ENCODE data around the gene SPACA7. TPM values are rescaled to one million over a fixed set of nuclear protein-coding genes. Genes with fewer than 3 reads are reported as not detected.

Gene SPACA7
- total and polyA plus RNA-seq, 4 donors = not detected

GRCh38 chr13:112346899-112347229, 29.3 kb upstream of the SPACA7 start:
- Histone ChIP-seq H3K27me3 (ENCODE audit: control insufficient read depth in 4 of 4, insufficient read depth in 4 of 4, low read length in 3 of 4) (peaks cover 0 to 5% (median 3%) of the 10 kb centered on the region in 4 donors), H3K36me3 (ENCODE audit: control insufficient read depth in 4 of 4, insufficient read depth in 3 of 4, low read depth in 1 of 4, low read length in 3 of 4) (no peaks in the 10 kb centered on the region), H3K27ac (ENCODE audit: low read depth in 1 of 2, low read length in 2 of 2) (no peak overlapping the region), H3K9me3 (ENCODE audit: control insufficient read depth in 4 of 4, low read length in 3 of 4) (no peaks in the 10 kb centered on the region), H3K4me3 (ENCODE audit: low read depth in 1 of 3, low read length in 3 of 3) (no peak overlapping the region), H3K4me1 (ENCODE audit: control insufficient read depth in 4 of 4, insufficient read depth in 4 of 4, low read length in 3 of 4) (no peaks in the 10 kb centered on the region), H3K9ac (ENCODE audit: low read depth in 1 of 2, low read length in 2 of 2) (no peak overlapping the region)
- DNase-seq (ENCODE audit: low spot score) = no peak
- WGBS = 39% methylated on average over 9 of the region's 9 CpGs
- TF ChIP-seq GABPA (IDR thresholded peaks at IDR 0.05 in 1 of 2, conservative IDR thresholded peaks at IDR 0.05 in 1 of 2) = no peak
- no peak for TF ChIP-seq HNF4A (conservative IDR thresholded peaks at IDR 0.05)
- no peak for TF ChIP-seq RAD21 (IDR thresholded peaks at IDR 0.05)
- TF ChIP-seq TAF1 (conservative IDR thresholded peaks at IDR 0.05) = no peak
- TF ChIP-seq, protein P1, sequence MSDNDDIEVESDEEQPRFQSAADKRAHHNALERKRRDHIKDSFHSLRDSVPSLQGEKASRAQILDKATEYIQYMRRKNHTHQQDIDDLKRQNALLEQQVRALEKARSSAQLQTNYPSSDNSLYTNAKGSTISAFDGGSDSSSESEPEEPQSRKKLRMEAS (IDR thresholded peaks at IDR 0.05) = no peak
- TF ChIP-seq ZBTB33 (IDR thresholded peaks at IDR 0.05) = no peak
- no peak for TF ChIP-seq FOXA1 (IDR thresholded peaks at IDR 0.05)

DNA sequence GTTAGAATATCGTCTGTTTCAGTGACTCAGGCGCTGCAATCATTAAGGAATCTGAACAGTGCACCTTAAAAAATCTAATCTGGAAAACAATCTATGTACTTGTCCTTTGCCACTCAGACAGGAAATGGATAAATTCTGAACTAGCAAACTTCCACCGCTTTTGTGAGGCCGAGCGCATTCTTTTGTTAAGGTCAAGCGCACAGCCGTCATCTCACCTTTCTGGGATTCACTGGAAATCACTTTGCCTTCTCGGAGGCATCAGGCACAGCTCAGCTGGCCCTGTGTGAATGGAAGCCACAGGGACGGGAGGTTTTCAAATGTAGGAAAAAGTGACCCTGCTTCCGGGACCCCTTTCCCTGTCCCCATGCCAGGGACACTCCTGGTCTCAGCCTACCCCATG, 28.2 kb upstream of the SPACA7 start:
- H3K27me3 ChIP-seq (ENCODE audit: control insufficient read depth in 4 of 4, insufficient read depth in 4 of 4, low read length in 3 of 4) = peaks cover 0 to 5% (median 3%) of the 10 kb centered on the region in 4 donors
- DNase-seq (ENCODE audit: low spot score) = no peak
- WGBS = 70% methylated on average over 10 of the region's 10 CpGs
- TF ChIP-seq EGR1 (IDR thresholded peaks at IDR 0.05; ENCODE audit: low read depth in 2 of 2) (no peak), JUND (IDR thresholded peaks at IDR 0.05) (no peak), YY1 (IDR thresholded peaks at IDR 0.05) (no peak), TAF1 (conservative IDR thresholded peaks at IDR 0.05) (no peak), RAD21 (IDR thresholded peaks at IDR 0.05) (no peak), NR2F2 (IDR thresholded peaks at IDR 0.05) (no peak), GABPA (IDR thresholded peaks at IDR 0.05 in 1 of 2, conservative IDR thresholded peaks at IDR 0.05 in 1 of 2) (no peak), FOXA1 (IDR thresholded peaks at IDR 0.05) (no peak), HNF4A (conservative IDR thresholded peaks at IDR 0.05) (no peak)
- TF ChIP-seq, protein P2, sequence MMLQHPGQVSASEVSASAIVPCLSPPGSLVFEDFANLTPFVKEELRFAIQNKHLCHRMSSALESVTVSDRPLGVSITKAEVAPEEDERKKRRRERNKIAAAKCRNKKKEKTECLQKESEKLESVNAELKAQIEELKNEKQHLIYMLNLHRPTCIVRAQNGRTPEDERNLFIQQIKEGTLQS (IDR thresholded peaks at IDR 0.05) = no peak
- TF ChIP-seq, protein P1 (IDR thresholded peaks at IDR 0.05) = no peak
- no peaks in the 10 kb centered on the region for H3K9me3 ChIP-seq (ENCODE audit: control insufficient read depth in 4 of 4, low read length in 3 of 4)
- no peak overlapping the region for H3K9ac ChIP-seq (ENCODE audit: low read depth in 1 of 2, low read length in 2 of 2)
- no peaks in the 10 kb centered on the region for H3K36me3 ChIP-seq (ENCODE audit: control insufficient read depth in 4 of 4, insufficient read depth in 3 of 4, low read depth in 1 of 4, low read length in 3 of 4)
- H3K4me3 ChIP-seq (ENCODE audit: low read depth in 1 of 3, low read length in 3 of 3) = no peak overlapping the region
- no peaks in the 10 kb centered on the region for H3K4me1 ChIP-seq (ENCODE audit: control insufficient read depth in 4 of 4, insufficient read depth in 4 of 4, low read length in 3 of 4)
- no peak overlapping the region for H3K27ac ChIP-seq (ENCODE audit: low read depth in 1 of 2, low read length in 2 of 2)

DNA sequence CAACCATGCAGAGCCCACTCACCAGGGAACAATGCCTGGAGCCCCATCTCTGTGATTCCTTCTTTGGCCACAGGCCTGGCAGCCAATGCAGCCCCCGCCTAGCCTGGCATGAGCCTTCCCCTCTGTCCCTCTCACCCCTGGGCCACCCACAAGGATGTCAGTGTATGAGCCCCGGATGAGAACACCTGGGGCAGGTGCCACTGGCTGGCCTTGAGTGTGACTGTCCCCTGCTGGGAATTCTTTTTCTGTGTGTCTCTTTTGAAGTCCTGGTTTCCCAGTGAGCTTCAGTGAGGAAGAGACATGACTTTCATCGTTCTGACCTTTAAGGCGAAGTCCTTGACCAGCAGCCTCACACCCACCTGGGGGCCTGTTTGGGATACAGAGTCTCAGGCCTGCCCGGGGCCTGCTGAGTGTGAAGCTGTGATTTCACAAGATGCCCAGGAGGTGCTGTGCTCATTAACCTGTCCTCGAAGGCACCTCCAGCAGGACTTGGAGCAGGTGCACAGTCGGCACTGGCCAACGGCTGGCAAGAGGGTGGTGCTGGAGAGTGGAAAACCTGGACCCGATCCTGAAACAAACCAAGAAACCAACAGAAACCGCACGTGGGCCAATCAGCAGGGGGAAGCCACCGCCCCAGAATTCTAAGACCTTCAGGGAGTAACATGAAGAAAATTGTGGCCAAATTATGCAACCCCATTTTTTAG, 27.4 kb upstream of the SPACA7 start:
- peaks cover 0 to 5% (median 3%) of the 10 kb centered on the region in 4 donors for H3K27me3 ChIP-seq (ENCODE audit: control insufficient read depth in 4 of 4, insufficient read depth in 4 of 4, low read length in 3 of 4)
- 70% methylated on average over 12 of the region's 12 CpGs for WGBS
- H3K4me1 ChIP-seq (ENCODE audit: control insufficient read depth in 4 of 4, insufficient read depth in 4 of 4, low read length in 3 of 4) = no peaks in the 10 kb centered on the region
- no peaks in the 10 kb centered on the region for H3K36me3 ChIP-seq (ENCODE audit: control insufficient read depth in 4 of 4, insufficient read depth in 3 of 4, low read depth in 1 of 4, low read length in 3 of 4)
- no peak for DNase-seq (ENCODE audit: low spot score)
- H3K4me3 ChIP-seq (ENCODE audit: low read depth in 1 of 3, low read length in 3 of 3) = no peak overlapping the region
- no peaks in the 10 kb centered on the region for H3K9me3 ChIP-seq (ENCODE audit: control insufficient read depth in 4 of 4, low read length in 3 of 4)
- TF ChIP-seq RAD21 (IDR thresholded peaks at IDR 0.05) = peak; percentile 16 to 25
- no peak for TF ChIP-seq TAF1 (conservative IDR thresholded peaks at IDR 0.05)
- no peak overlapping the region for H3K27ac ChIP-seq (ENCODE audit: low read depth in 1 of 2, low read length in 2 of 2)
- H3K9ac ChIP-seq (ENCODE audit: low read depth in 1 of 2, low read length in 2 of 2) = no peak overlapping the region
